Glutamatergic neuron (in vitro differentiated cells): ENCODE data around the gene ZNF717. TPM values are rescaled to one million over a fixed set of nuclear protein-coding genes. Genes with fewer than 3 reads are reported as not detected.

Experiments used
- DNase-seq: peaks from one replicate; pipeline ENCODE4 v3.0.0; 2022
- H3K27ac Mint-ChIP-seq: one replicate; pipeline ENCODE4 v1.8.0; 2020; ENCODE audit warnings: mild to moderate bottlenecking, mixed read lengths, inconsistent platforms; ENCODE audit not compliant: unreplicated experiment
- H3K27me3 Mint-ChIP-seq: one replicate; pipeline ENCODE4 v1.8.0; 2020; ENCODE audit warnings: mild to moderate bottlenecking, moderate library complexity, mixed read lengths, inconsistent platforms; ENCODE audit not compliant: unreplicated experiment
- H3K36me3 Mint-ChIP-seq: one replicate; pipeline ENCODE4 v1.8.0; 2020; ENCODE audit warnings: mild to moderate bottlenecking, mixed read lengths, inconsistent platforms; ENCODE audit not compliant: unreplicated experiment
- H3K4me1 Mint-ChIP-seq: one replicate; pipeline ENCODE4 v1.8.0; 2020; ENCODE audit warnings: mild to moderate bottlenecking, low read depth, mixed read lengths, inconsistent platforms; ENCODE audit not compliant: unreplicated experiment
- H3K4me3 Mint-ChIP-seq: one replicate; pipeline ENCODE4 v1.8.0; 2020; ENCODE audit warnings: mild to moderate bottlenecking, mixed read lengths, inconsistent platforms; ENCODE audit not compliant: unreplicated experiment
- H3K9me3 Mint-ChIP-seq: one replicate; pipeline ENCODE4 v1.8.0; 2020; ENCODE audit warnings: mild to moderate bottlenecking, moderate library complexity, mixed read lengths, inconsistent platforms; ENCODE audit not compliant: unreplicated experiment
- CTCF ChIP-seq: fragments of 200-600 bp; sonication (generic); IDR thresholded peaks from one replicate; pipeline ENCODE4 v1.5.0; 2021; ENCODE audit not compliant: partially characterized antibody, unreplicated experiment
- microRNA-seq: library from miRNA; unstranded; fragments of <30 nt; microRNA quantifications from one replicate; pipeline ENCODE4, GENCODE V29; 2020; ENCODE audit not compliant: unreplicated experiment
- total RNA-seq: library from RNA; stranded (reverse); fragmentation: NEBNext Ultra II Directional; extraction: Animal tissue kit (Norgen Biotek cat#: 25700); gene quantifications from one replicate; pipeline ENCODE4 v1.2.1, GENCODE V29; 2021; ENCODE audit not compliant: unreplicated experiment

The ZNF717 gene
- total RNA-seq, 1 donor from 2014 or later = 4.7 TPM

GRCh38 chr3:75692061-75692460 lies 93.3 kb downstream of the ZNF717 start:
- Mint-ChIP-seq H3K27ac (no peak overlapping the region), H3K36me3 (peaks cover 5% of the 10 kb centered on the region), H3K9me3 (peaks cover 9% of the 10 kb centered on the region), H3K4me1 (no peaks in the 10 kb centered on the region), H3K4me3 (no peak overlapping the region), H3K27me3 (no peaks in the 10 kb centered on the region)
- no peak for DNase-seq
- no peak for TF ChIP-seq CTCF

- Mint-ChIP-seq H3K4me3 (no peak overlapping the region), H3K9me3 (peaks cover 6% of the 10 kb centered on the region), H3K36me3 (peaks cover 5% of the 10 kb centered on the region), H3K27ac (no peak overlapping the region), H3K4me1 (no peaks in the 10 kb centered on the region), H3K27me3 (no peaks in the 10 kb centered on the region)
- no peak for DNase-seq
- no peak for TF ChIP-seq CTCF
Measured at GRCh38 chr3:75687323-75687722, 98.0 kb downstream of the ZNF717 start.

Small RNA genes within 50 kb of the gene (microRNA-seq; reads per million reads assigned to microRNA genes)
- gene MIR4273 = not detected

Other genes starting within 250 kb of the ZNF717 start
- 0.47 TPM for gene FRG2C, start 121.2 kb downstream of the ZNF717 start, total RNA-seq